ENCODE measurements around the gene EXTL1. TPM values are rescaled to one million over a fixed set of nuclear protein-coding genes. Genes with fewer than 3 reads are reported as not detected.

The EXTL1 gene
- total RNA-seq, 2 donors from 2014 or later: 3.3 to 3.7 TPM

GRCh38 chr1:26070963-26071342 lies 49.4 kb downstream of the EXTL1 start:
- no peak overlapping the region for H3K4me3 Mint-ChIP-seq
- no peaks in the 10 kb centered on the region for H3K27me3 Mint-ChIP-seq (ENCODE audit: insufficient read depth)
- no peak overlapping the region for H3K27ac Mint-ChIP-seq
- Histone ChIP-seq H3K36me3 (ENCODE audit: control insufficient read depth, insufficient read depth, low read length) (no peaks in the 10 kb centered on the region), H3K4me3 (ENCODE audit: low read length) (no peak overlapping the region), H3K4me1 (ENCODE audit: control insufficient read depth, insufficient read depth, low read length) (peaks cover 5% of the 10 kb centered on the region), H3K9ac (ENCODE audit: extremely low read depth, low read length, poor library complexity, severe bottlenecking) (no peak overlapping the region), H3K9me3 (ENCODE audit: control insufficient read depth, low read length) (no peaks in the 10 kb centered on the region), H3K27me3 (ENCODE audit: control insufficient read depth, insufficient read depth, low read length, poor library complexity, severe bottlenecking) (no peaks in the 10 kb centered on the region), H3K27ac (ENCODE audit: low read depth, low read length) (no peak overlapping the region)
- TF ChIP-seq CTCF (conservative IDR thresholded peaks at IDR 0.05): no peak
- peaks cover 17% of the 10 kb centered on the region for H3K4me1 Mint-ChIP-seq
- DNase-seq: no peak
- H3K36me3 Mint-ChIP-seq (ENCODE audit: low read depth): no peaks in the 10 kb centered on the region
- no peaks in the 10 kb centered on the region for H3K9me3 Mint-ChIP-seq
- WGBS, 2 experiments (ENCODE audit: insufficient coverage in 1 of 2, insufficient read length in 1 of 2): 87 to 94% methylated on average over 5 to 6 of the region's 6 CpGs

- no peaks in the 10 kb centered on the region for H3K27me3 ChIP-seq (ENCODE audit: control insufficient read depth, insufficient read depth, low read length, poor library complexity, severe bottlenecking)
- Mint-ChIP-seq H3K9me3 (no peaks in the 10 kb centered on the region), H3K4me1 (peaks cover 3% of the 10 kb centered on the region), H3K27me3 (ENCODE audit: insufficient read depth) (no peaks in the 10 kb centered on the region), H3K27ac (no peak overlapping the region), H3K4me3 (no peak overlapping the region), H3K36me3 (ENCODE audit: low read depth) (no peaks in the 10 kb centered on the region)
- H3K4me3 ChIP-seq (ENCODE audit: low read length): no peak overlapping the region
- no peak for DNase-seq
- no peak overlapping the region for H3K27ac ChIP-seq (ENCODE audit: low read depth, low read length)
- H3K9me3 ChIP-seq (ENCODE audit: control insufficient read depth, low read length): no peaks in the 10 kb centered on the region
- no peaks in the 10 kb centered on the region for H3K36me3 ChIP-seq (ENCODE audit: control insufficient read depth, insufficient read depth, low read length)
- no peak overlapping the region for H3K9ac ChIP-seq (ENCODE audit: extremely low read depth, low read length, poor library complexity, severe bottlenecking)
- WGBS, 2 experiments (ENCODE audit: insufficient coverage in 1 of 2, insufficient read length in 1 of 2): 91 to 93% methylated on average over 6 of the region's 6 CpGs
- no peaks in the 10 kb centered on the region for H3K4me1 ChIP-seq (ENCODE audit: control insufficient read depth, insufficient read depth, low read length)
- no peak for TF ChIP-seq CTCF (conservative IDR thresholded peaks at IDR 0.05)
These were observed 50.7 kb downstream of the EXTL1 start for GRCh38 chr1:26072305-26072704.

- Mint-ChIP-seq H3K36me3 (ENCODE audit: low read depth) (no peaks in the 10 kb centered on the region), H3K27me3 (ENCODE audit: insufficient read depth) (no peaks in the 10 kb centered on the region), H3K4me1 (peaks cover 23% of the 10 kb centered on the region), H3K27ac (no peak overlapping the region), H3K4me3 (no peak overlapping the region), H3K9me3 (no peaks in the 10 kb centered on the region)
- no peak for TF ChIP-seq CTCF (conservative IDR thresholded peaks at IDR 0.05)
- DNase-seq: no peak
- no peak overlapping the region for H3K4me3 ChIP-seq (ENCODE audit: low read length)
- H3K9me3 ChIP-seq (ENCODE audit: control insufficient read depth, low read length): no peaks in the 10 kb centered on the region
- H3K4me1 ChIP-seq (ENCODE audit: control insufficient read depth, insufficient read depth, low read length): peaks cover 7% of the 10 kb centered on the region
- 90 to 94% methylated on average over 2 to 3 of the region's 3 CpGs for WGBS, 2 experiments (ENCODE audit: insufficient coverage in 1 of 2, insufficient read length in 1 of 2)
- H3K9ac ChIP-seq (ENCODE audit: extremely low read depth, low read length, poor library complexity, severe bottlenecking): no peak overlapping the region
- no peaks in the 10 kb centered on the region for H3K27me3 ChIP-seq (ENCODE audit: control insufficient read depth, insufficient read depth, low read length, poor library complexity, severe bottlenecking)
- H3K36me3 ChIP-seq (ENCODE audit: control insufficient read depth, insufficient read depth, low read length): no peaks in the 10 kb centered on the region
- no peak overlapping the region for H3K27ac ChIP-seq (ENCODE audit: low read depth, low read length)
These were observed 54.0 kb downstream of the EXTL1 start for GRCh38 chr1:26075421-26076144.

All from endodermal cell (in vitro differentiated cells).